DND-41 (cell line): ENCODE data around the gene TRMT13.

Source experiments
- CTCF ChIP-seq: IDR thresholded peaks from 2 replicates; pipeline ENCODE4 v1.5.1; 2012; ENCODE audit warnings: borderline replicate concordance, low read length, moderate library complexity, mild to moderate bottlenecking; ENCODE audit not compliant: poor library complexity, severe bottlenecking; ENCODE audit errors: extremely low read depth
- EZH2 ChIP-seq: IDR thresholded peaks from 3 replicates; pipeline ENCODE4 v1.6.1; 2012; ENCODE audit warnings: borderline replicate concordance, low read depth, mild to moderate bottlenecking, moderate library complexity, low read length, inconsistent platforms; ENCODE audit not compliant: severe bottlenecking

- TF ChIP-seq CTCF (no peak), EZH2 (no peak)
These were observed 35.1 kb downstream of the TRMT13 start for GRCh38 chr1:100168051-100168450.
